Measurements from ENCODE around the gene CUL1.

CUL1 gene

GRCh38 chr7:148761499-148762278 lies 63.0 kb downstream of the CUL1 start:
- no peak for DNase-seq (ENCODE audit: low read depth)

- no peak for DNase-seq (ENCODE audit: low read depth)
Observed at GRCh38 chr7:148763622-148764021, 64.9 kb downstream of the CUL1 start.

- no peak for DNase-seq (ENCODE audit: low read depth)
Observed at GRCh38 chr7:148770004-148770403, 71.3 kb downstream of the CUL1 start.

GRCh38 chr7:148772297-148773089 lies 73.8 kb downstream of the CUL1 start:
- no peak for DNase-seq (ENCODE audit: low read depth)

GRCh38 chr7:148773334-148773733 lies 74.6 kb downstream of the CUL1 start:
- no peak for DNase-seq (ENCODE audit: low read depth)

- DNase-seq (ENCODE audit: low read depth), result no peak
Observed at GRCh38 chr7:148774471-148774870, 75.8 kb downstream of the CUL1 start.

GRCh38 chr7:148782757-148783456 lies 84.2 kb downstream of the CUL1 start:
- no peak for DNase-seq (ENCODE audit: low read depth)

- DNase-seq (ENCODE audit: low read depth), result no peak
Observed at GRCh38 chr7:148783801-148784527, 85.3 kb downstream of the CUL1 start.

GRCh38 chr7:148787571-148788295 lies 89.0 kb downstream of the CUL1 start:
- no peak for DNase-seq (ENCODE audit: low read depth)

GRCh38 chr7:148789220-148789619 lies 90.5 kb downstream of the CUL1 start:
- no peak for DNase-seq (ENCODE audit: low read depth)

- no peak for DNase-seq (ENCODE audit: low read depth)
Observed at GRCh38 chr7:148790131-148790726, 91.5 kb downstream of the CUL1 start.

GRCh38 chr7:148790850-148791249 lies 92.1 kb downstream of the CUL1 start:
- DNase-seq (ENCODE audit: low read depth), result no peak

GRCh38 chr7:148791546-148791945 lies 92.8 kb downstream of the CUL1 start:
- DNase-seq (ENCODE audit: low read depth), result no peak

GRCh38 chr7:148793590-148793989 lies 94.9 kb downstream of the CUL1 start:
- DNase-seq (ENCODE audit: low read depth), result no peak

- no peak for DNase-seq (ENCODE audit: low read depth)
Observed at GRCh38 chr7:148794476-148794875, 95.8 kb downstream of the CUL1 start.

- DNase-seq (ENCODE audit: low read depth), result no peak
Observed at GRCh38 chr7:148796841-148797240, 98.1 kb downstream of the CUL1 start.

GRCh38 chr7:148799893-148800555 lies 101.3 kb downstream of the CUL1 start:
- DNase-seq (ENCODE audit: low read depth), result no peak

- no peak for DNase-seq (ENCODE audit: low read depth)
Observed at GRCh38 chr7:148800677-148801076, 102.0 kb downstream of the CUL1 start.

GRCh38 chr7:148802101-148802493 lies 103.4 kb downstream of the CUL1 start:
- no peak for DNase-seq (ENCODE audit: low read depth)

- no peak for DNase-seq (ENCODE audit: low read depth)
Observed at GRCh38 chr7:148803094-148803493, 104.4 kb downstream of the CUL1 start.
